ENCODE measurements around the gene METTL15. TPM values are rescaled to one million over a fixed set of nuclear protein-coding genes. Genes with fewer than 3 reads are reported as not detected.

The METTL15 gene
- total and polyA plus RNA-seq, 2 of the 8 experiments (the other 6 are each of a cell fraction or from before 2014, with no cell fraction given), result 5.4 to 10.5 TPM

DNA sequence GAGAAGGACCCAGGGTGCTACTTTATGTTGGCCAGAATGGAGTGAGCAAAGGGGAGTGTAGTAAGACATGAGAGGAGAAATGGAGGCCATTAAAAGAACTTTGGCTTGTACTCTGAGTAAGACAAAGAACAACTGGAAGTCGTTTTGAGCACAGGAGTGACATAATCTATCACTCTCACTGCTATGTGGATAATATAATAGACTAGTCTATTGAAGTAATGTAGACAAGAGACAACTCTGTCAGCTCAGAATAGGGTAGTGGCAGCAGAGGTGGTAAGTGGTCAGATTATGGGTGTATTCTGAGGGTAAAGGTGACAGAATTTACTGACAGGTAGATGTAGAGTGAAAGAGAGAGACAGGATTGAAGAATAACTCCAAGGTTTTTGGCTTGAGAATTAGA lies 8.5 kb upstream of the METTL15 start (continued):
- TF ChIP-seq GABPA (IDR thresholded peaks at IDR 0.05; ENCODE audit: borderline replicate concordance, insufficient read depth, low read length) (no peak), BCL11A (IDR thresholded peaks at IDR 0.05; ENCODE audit: low read depth in 2 of 2, low read length in 2 of 2) (no peak), TAF1 (IDR thresholded peaks at IDR 0.05; ENCODE audit: low read depth, low read length) (no peak)
- TF ChIP-seq, protein P1, sequence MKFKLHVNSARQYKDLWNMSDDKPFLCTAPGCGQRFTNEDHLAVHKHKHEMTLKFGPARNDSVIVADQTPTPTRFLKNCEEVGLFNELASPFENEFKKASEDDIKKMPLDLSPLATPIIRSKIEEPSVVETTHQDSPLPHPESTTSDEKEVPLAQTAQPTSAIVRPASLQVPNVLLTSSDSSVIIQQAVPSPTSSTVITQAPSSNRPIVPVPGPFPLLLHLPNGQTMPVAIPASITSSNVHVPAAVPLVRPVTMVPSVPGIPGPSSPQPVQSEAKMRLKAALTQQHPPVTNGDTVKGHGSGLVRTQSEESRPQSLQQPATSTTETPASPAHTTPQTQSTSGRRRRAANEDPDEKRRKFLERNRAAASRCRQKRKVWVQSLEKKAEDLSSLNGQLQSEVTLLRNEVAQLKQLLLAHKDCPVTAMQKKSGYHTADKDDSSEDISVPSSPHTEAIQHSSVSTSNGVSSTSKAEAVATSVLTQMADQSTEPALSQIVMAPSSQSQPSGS (IDR thresholded peaks at IDR 0.05; ENCODE audit: low read length), result no peak
